Middle frontal gyrus (tissue), 1 donor: ENCODE data around the gene PLBD2.

Experiments used
- DNase-seq: peaks from one replicate; pipeline ENCODE4 v3.0.0-alpha.2; 2015; ENCODE audit warnings: low spot score; ENCODE audit errors: extremely low spot score

The PLBD2 gene

DNA sequence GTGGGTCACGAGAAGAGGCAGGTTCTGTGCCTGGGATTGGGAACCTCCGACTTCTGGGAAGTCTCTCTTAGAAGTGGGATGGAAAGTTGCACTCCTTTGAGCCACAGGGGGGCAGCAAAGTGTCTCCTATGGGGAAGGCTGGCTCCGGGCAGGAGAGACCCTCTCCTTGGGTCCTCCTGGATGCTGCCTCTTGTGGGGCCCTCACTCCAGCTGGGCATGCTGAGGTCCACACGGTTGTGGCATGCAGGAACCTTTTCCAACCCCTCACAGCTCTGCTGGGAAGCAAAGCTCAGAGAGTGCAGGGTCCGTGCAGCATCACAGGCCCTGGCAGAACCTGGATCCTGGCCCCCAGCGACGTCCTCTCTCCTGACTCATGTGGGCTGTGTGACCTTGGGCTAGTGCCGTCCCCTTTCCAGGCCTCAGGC lies 81.2 kb downstream of the PLBD2 start:
- no peak for DNase-seq

DNA sequence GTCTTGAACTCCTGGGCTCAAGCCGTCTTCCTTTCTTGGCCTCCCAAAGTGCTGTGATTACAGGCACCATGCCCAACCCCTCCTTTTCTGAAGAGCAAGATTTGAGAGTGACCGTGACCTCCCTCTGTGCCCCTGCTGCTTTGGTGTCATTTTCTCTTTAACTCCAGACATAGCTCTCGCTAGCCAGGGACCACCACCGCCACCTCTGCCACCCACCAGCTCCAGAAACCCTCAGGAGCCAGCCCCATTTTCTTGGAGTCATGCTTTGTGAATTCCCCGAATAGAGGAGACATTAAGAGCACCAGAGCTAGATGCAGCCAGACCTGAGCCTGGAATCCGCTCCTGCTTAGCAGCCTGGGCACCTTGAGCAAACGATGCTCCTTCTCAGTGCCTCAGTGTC lies 81.9 kb downstream of the PLBD2 start:
- no peak for DNase-seq
